CD4-positive, alpha-beta T cell treated with Interleukin-17A for 4 hours (primary cell): ENCODE data around the gene PYGO1.
"Not testable (repeated sequence)": the region's sequence is repeated elsewhere in the genome, so short reads cannot be mapped to it uniquely, and the experiment has no call there.

Experiments
- DNase-seq: peaks from one replicate; pipeline ENCODE4 v3.0.0-alpha.2; 2020; ENCODE audit warnings: mixed read lengths

The PYGO1 gene

GRCh38 chr15:55498109-55498938 lies 89.8 kb downstream of the PYGO1 start:
- peak; percentile 80 for DNase-seq

DNA sequence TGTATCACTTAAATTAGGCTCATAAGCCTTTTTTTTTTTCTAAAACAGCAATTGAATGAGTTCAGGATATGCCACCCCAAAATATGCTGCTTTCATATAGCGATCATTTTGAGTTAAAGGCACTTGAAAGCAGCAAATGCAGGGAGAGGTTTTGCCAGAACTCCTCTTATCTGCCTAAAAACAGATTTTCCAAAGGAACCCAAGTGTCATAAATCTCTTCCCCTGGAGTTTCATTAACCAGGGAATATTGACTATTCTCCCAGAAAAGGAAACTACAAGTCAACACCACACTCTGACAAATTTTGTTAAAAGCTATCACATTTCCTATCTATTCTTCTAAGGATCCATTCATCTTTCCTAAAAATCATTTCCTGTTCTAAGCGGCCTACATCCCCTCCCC lies 91.4 kb downstream of the PYGO1 start:
- no peak for DNase-seq

DNA sequence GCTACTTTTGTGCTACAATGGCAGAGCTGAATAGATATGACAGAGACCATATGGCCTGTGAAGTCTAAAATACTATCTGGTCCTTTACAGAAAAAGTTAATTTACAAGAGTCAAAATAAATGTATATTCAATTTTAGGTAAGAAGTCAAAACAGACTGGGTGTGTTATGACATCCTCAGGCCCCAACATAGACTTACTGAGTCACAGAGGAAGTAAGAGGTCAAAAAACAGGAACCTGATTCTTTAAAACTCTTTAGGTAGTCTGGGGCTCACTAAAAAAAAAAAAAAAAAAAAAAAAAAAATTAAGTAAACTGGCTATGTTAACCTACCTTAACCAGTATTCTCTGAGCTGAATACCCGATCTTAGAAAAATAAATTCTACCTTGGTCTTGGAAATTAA lies 93.2 kb downstream of the PYGO1 start:
- no peak for DNase-seq

DNA sequence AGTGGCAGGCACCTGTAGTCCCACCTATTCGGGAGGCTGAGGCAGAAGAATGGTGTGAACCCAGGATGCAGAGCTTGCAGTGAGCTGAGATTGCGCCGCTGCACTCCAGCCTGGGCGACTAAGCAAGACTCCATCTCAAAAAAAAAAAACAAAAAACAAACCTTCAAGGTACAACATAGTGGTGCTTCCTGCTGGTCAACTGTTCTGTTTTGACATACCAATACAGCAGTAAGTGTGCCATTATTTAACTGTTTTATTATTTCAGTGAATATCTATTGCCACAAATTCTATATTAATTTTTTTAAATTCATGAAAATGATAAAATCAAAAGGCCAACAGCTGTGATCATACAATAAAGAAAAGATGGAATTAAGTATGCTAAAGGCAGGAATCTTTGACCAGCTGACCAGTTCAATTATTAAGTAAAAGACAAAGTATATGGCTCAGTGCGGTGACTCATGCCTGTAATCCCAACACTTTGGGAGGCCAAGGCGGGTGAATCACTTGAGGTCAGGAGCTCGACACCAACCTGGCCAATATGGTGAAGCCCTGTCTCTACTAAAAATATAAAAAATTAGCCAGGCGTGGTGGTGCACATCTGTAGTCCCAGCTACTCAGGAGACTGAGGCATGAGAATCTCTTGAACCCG lies 99.1 kb downstream of the PYGO1 start:
- DNase-seq, result not testable (repeated sequence)
